NT2/D1 (cell line): Measurements from ENCODE around the gene FLRT1.

Source experiments
- SUZ12 ChIP-seq: IDR thresholded peaks from 2 replicates; pipeline ENCODE4 v1.6.1; 2011; ENCODE audit not compliant: insufficient read length, insufficient read depth; ENCODE audit errors: extremely low read depth
- YY1 ChIP-seq: IDR thresholded peaks from 2 replicates; pipeline ENCODE4 v1.6.1; 2011; ENCODE audit not compliant: insufficient read length, insufficient read depth
- ZNF274 ChIP-seq: IDR thresholded peaks from 2 replicates; pipeline ENCODE4 v1.6.1; 2011; ENCODE audit warnings: mild to moderate bottlenecking, low read depth, low read length

GRCh38 chr11:64069401-64070313 is 33.9 kb downstream of the FLRT1 start:
- TF ChIP-seq ZNF274 (no peak), YY1 (no peak), SUZ12 (no peak)
